Activated CD8-positive, alpha-beta memory T cell treated with anti-CD3 and anti-CD28 coated beads, Interleukin-2, amount 10 ng/mL, durations not matched to agents 7 days and 5 days (primary cell): ENCODE results near the gene PTPN20. TPM values are rescaled to one million over a fixed set of nuclear protein-coding genes. Genes with fewer than 3 reads are reported as not detected.

ENCODE experiments used
- ATAC-seq: fragments of 150-1000 bp; cut with Tn5 transposase; one replicate; pipeline ENCODE4 v1.10.0; 2021; ENCODE audit warnings: moderate library complexity
- CTCF ChIA-PET: fragments of 350-600 bp; sonication (Branson Sonifier 250); formaldehyde crosslinking; loops from one replicate; lab custom pipeline; 2021; ENCODE audit warnings: antibody characterized with exemption; lab: Charles Lee
- DNase-seq: peaks from one replicate; pipeline ENCODE4 v3.0.0-alpha.2; 2020
- H3K27ac Mint-ChIP-seq: one replicate; pipeline ENCODE4 v1.8.0; 2021; ENCODE audit warnings: mild to moderate bottlenecking, mixed read lengths
- H3K27me3 Mint-ChIP-seq: one replicate; pipeline ENCODE4 v1.8.0; 2021; ENCODE audit warnings: mixed read lengths
- H3K36me3 Mint-ChIP-seq: one replicate; pipeline ENCODE4 v1.8.0; 2021; ENCODE audit warnings: mild to moderate bottlenecking, mixed read lengths
- H3K4me1 Mint-ChIP-seq: one replicate; pipeline ENCODE4 v1.8.0; 2021; ENCODE audit warnings: mixed read lengths
- H3K4me3 Mint-ChIP-seq: one replicate; pipeline ENCODE4 v1.8.0; 2021; ENCODE audit warnings: mild to moderate bottlenecking, moderate library complexity, mixed read lengths
- H3K9me3 Mint-ChIP-seq: one replicate; pipeline ENCODE4 v1.8.0; 2022; ENCODE audit warnings: low read depth, mixed read lengths
- total RNA-seq, 2 experiments: library from RNA; stranded (reverse); gene quantifications; one replicate each; pipeline ENCODE4 v1.2.3, GENCODE V29; 2021

Gene PTPN20
- total RNA-seq, 2 experiments from 2014 or later: 0.07 to 1.1 TPM

- Mint-ChIP-seq H3K4me1 (no peaks in the 10 kb centered on the region), H3K27me3 (no peaks in the 10 kb centered on the region), H3K4me3 (no peak overlapping the region), H3K27ac (no peak overlapping the region), H3K36me3 (no peaks in the 10 kb centered on the region), H3K9me3 (no peaks in the 10 kb centered on the region)
- no peak for DNase-seq
- no peak for ATAC-seq
- CTCF ChIA-PET: interaction anchor here (1.9 to 3.4 kb wide), 2 partner anchors 12 kb away, joined by 9 to 15 read pairs; no protein-coding TSS in a partner anchor
These were observed 124.7 kb downstream of the PTPN20 start for GRCh38 chr10:47035819-47036337.

DNA sequence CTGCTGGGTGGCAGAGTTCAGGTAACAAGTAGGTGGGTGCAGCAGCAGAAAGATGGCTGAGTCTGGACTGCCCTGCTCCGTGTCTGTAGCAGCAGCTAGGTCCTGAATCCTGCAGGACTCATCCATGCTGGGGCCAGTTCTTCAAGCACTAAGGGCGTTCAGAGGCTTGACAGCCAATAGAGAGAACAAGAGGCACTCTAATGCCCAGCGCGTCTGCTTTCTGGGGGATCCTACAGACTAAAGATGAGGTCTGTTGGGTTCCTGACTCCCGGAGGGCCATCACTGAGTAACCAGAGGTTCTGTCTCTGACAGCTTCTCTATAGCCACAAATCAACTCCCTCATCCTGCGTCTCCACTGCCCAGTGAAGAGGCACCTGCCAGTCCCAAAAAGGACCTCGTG, 125.5 kb downstream of the PTPN20 start:
- CTCF ChIA-PET: interaction anchor here (1.9 kb wide), 1 partner anchor 11 kb away, joined by 9 read pairs; no protein-coding TSS in a partner anchor
- no peak overlapping the region for H3K27ac Mint-ChIP-seq
- H3K27me3 Mint-ChIP-seq: no peaks in the 10 kb centered on the region

GRCh38 chr10:47037654-47038425, 126.6 kb downstream of the PTPN20 start:
- no peaks in the 10 kb centered on the region for H3K4me1 Mint-ChIP-seq

More for the DNA sequence above, 125.5 kb downstream of the PTPN20 start:
- ATAC-seq (no peak), DNase-seq (no peak)
- Mint-ChIP-seq H3K36me3 (no peaks in the 10 kb centered on the region), H3K9me3 (no peaks in the 10 kb centered on the region), H3K4me1 (no peaks in the 10 kb centered on the region), H3K4me3 (no peak overlapping the region)

GRCh38 chr10:47038881-47039561, 127.8 kb downstream of the PTPN20 start:
- CTCF ChIA-PET: interaction anchor here (1.2 to 2.3 kb wide), 3 partner anchors 9 to 302 kb away, joined by 3 to 9 read pairs (median 4); no protein-coding TSS in a partner anchor
- Mint-ChIP-seq H3K4me3 (no peak overlapping the region), H3K36me3 (no peaks in the 10 kb centered on the region), H3K27me3 (no peaks in the 10 kb centered on the region), H3K27ac (no peak overlapping the region), H3K4me1 (no peaks in the 10 kb centered on the region), H3K9me3 (no peaks in the 10 kb centered on the region)
- ATAC-seq: no peak
- DNase-seq: no peak

More at GRCh38 chr10:47037654-47038425, 126.6 kb downstream of the PTPN20 start:
- Mint-ChIP-seq H3K27ac (no peak overlapping the region), H3K36me3 (no peaks in the 10 kb centered on the region), H3K27me3 (no peaks in the 10 kb centered on the region), H3K4me3 (no peak overlapping the region), H3K9me3 (no peaks in the 10 kb centered on the region)
- CTCF ChIA-PET: interaction anchor here (1.9 kb wide), 1 partner anchor 10 kb away, joined by 9 read pairs; no protein-coding TSS in a partner anchor
- ATAC-seq: no peak
- no peak for DNase-seq

- Mint-ChIP-seq H3K4me1 (no peaks in the 10 kb centered on the region), H3K9me3 (no peaks in the 10 kb centered on the region), H3K27ac (no peak overlapping the region), H3K4me3 (no peak overlapping the region), H3K27me3 (no peaks in the 10 kb centered on the region), H3K36me3 (no peaks in the 10 kb centered on the region)
- DNase-seq (no peak), ATAC-seq (no peak)
- CTCF ChIA-PET: interaction anchor here (1.2 to 2.3 kb wide), 3 partner anchors 9 to 301 kb away, joined by 3 to 9 read pairs (median 4); no protein-coding TSS in a partner anchor
These were observed 128.3 kb downstream of the PTPN20 start for GRCh38 chr10:47039562-47039913.

- no peak overlapping the region for H3K4me3 Mint-ChIP-seq
- no peaks in the 10 kb centered on the region for H3K36me3 Mint-ChIP-seq
- CTCF ChIA-PET: interaction anchor here (1.2 to 2.3 kb wide), 3 partner anchors 8 to 301 kb away, joined by 3 to 9 read pairs (median 4); no protein-coding TSS in a partner anchor
- no peak for ATAC-seq
- H3K9me3 Mint-ChIP-seq: no peaks in the 10 kb centered on the region
- no peaks in the 10 kb centered on the region for H3K27me3 Mint-ChIP-seq
- no peak overlapping the region for H3K27ac Mint-ChIP-seq
- DNase-seq: no peak
- no peaks in the 10 kb centered on the region for H3K4me1 Mint-ChIP-seq
These were observed 128.8 kb downstream of the PTPN20 start for GRCh38 chr10:47040041-47040491.

DNA sequence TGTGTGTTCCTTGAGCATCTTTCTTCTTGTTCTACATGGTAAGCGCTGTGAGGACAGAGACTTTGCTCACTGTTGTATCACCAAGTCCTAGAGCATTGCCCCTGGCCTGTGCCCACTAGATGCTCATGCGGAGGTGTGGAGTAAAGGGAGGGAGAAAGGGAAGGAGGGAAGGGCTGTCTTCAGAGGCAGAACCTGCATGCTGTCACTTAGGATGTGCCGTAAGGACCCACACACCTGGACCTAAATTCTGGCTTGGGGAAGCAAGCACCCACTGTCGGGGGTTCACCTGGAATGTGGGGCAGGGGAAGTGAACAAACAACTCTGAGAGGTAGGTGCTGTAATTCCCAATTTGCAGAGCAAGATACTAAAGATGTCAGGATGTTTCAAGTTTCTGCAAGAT, 129.5 kb downstream of the PTPN20 start:
- Mint-ChIP-seq H3K9me3 (no peaks in the 10 kb centered on the region), H3K27ac (no peak overlapping the region), H3K27me3 (no peaks in the 10 kb centered on the region), H3K4me3 (no peak overlapping the region), H3K36me3 (no peaks in the 10 kb centered on the region), H3K4me1 (no peaks in the 10 kb centered on the region)
- no peak for DNase-seq
- no peak for ATAC-seq
- CTCF ChIA-PET: interaction anchor here (2.3 kb wide), 1 partner anchor 7 kb away, joined by 9 read pairs; no protein-coding TSS in a partner anchor

DNA sequence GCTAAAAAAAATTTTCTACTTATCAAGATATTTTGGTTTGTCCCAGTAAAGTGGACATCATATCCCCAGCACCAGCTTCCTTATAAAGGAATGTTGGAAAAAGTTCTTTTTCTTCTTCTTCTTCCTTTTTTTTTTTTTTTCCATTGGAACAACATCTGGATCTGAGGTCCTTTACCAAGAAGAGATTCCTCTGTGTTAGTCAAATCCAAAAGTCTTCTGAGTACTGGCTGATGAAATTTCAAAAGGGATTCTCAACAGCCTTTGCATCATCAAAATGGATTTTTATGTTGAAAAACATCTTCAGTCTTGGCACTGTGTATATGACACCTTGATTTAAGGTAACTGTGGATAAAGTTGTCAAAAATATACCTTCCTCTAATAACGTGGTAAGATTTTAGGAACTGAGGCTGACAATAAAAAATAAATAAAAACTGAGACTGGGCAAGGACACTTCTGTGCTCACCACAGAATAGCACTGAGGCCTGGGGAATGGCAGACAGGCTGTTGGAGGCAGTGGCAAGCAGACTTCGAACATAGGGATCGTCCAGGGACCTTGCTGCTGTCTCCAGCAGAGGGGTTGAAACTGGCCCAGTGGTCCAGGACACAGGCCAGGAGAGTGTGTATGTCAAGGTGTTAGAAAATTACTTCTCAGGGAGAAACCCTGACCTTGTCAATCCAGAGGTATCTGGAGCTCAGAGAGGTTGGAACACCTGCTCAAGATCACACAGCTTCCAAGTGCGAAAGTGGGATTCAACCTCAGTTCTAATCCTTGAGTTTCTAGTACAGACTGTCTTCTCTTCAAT, 130.4 kb downstream of the PTPN20 start:
- H3K36me3 Mint-ChIP-seq: no peaks in the 10 kb centered on the region
- CTCF ChIA-PET: no interaction called here
- DNase-seq (no peak), ATAC-seq (no peak)
- H3K9me3 Mint-ChIP-seq: no peaks in the 10 kb centered on the region
- H3K4me1 Mint-ChIP-seq: no peaks in the 10 kb centered on the region
- H3K4me3 Mint-ChIP-seq: no peak overlapping the region
- no peaks in the 10 kb centered on the region for H3K27me3 Mint-ChIP-seq
- H3K27ac Mint-ChIP-seq: no peak overlapping the region

DNA sequence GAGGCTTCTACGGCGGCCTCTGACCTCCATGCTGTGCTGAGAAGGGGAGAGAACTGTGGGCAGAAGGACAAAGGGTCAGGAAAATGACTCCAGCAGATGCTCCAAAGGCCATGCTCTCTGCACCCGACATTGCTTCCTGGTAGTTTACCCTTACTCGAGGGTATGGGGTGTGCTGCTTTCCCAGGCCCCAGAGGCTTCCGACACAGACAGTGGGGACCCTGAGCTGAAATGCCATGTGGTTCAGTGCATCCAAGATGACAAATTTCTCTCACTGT, 130.9 kb downstream of the PTPN20 start:
- DNase-seq (no peak), ATAC-seq (no peak)
- Mint-ChIP-seq H3K36me3 (no peaks in the 10 kb centered on the region), H3K4me1 (no peaks in the 10 kb centered on the region), H3K9me3 (no peaks in the 10 kb centered on the region), H3K27me3 (no peaks in the 10 kb centered on the region), H3K4me3 (no peak overlapping the region), H3K27ac (no peak overlapping the region)
- CTCF ChIA-PET: interaction anchor here (1.0 kb wide), 1 partner anchor 8 kb away, joined by 3 read pairs; no protein-coding TSS in a partner anchor

GRCh38 chr10:47042780-47043750, 131.8 kb downstream of the PTPN20 start:
- no peaks in the 10 kb centered on the region for H3K36me3 Mint-ChIP-seq
- ATAC-seq (no peak), DNase-seq (no peak)
- H3K9me3 Mint-ChIP-seq: no peaks in the 10 kb centered on the region
- H3K4me1 Mint-ChIP-seq: peaks cover 4% of the 10 kb centered on the region
- no peaks in the 10 kb centered on the region for H3K27me3 Mint-ChIP-seq
- H3K4me3 Mint-ChIP-seq: no peak overlapping the region
- H3K27ac Mint-ChIP-seq: no peak overlapping the region
- CTCF ChIA-PET: interaction anchor here (1.0 kb wide), 1 partner anchor 9 kb away, joined by 3 read pairs; no protein-coding TSS in a partner anchor

GRCh38 chr10:47043928-47044538, 132.8 kb downstream of the PTPN20 start:
- Mint-ChIP-seq H3K4me3 (no peak overlapping the region), H3K27ac (no peak overlapping the region), H3K36me3 (no peaks in the 10 kb centered on the region), H3K27me3 (no peaks in the 10 kb centered on the region), H3K4me1 (peaks cover 9% of the 10 kb centered on the region), H3K9me3 (no peaks in the 10 kb centered on the region)
- ATAC-seq (no peak), DNase-seq (no peak)
- CTCF ChIA-PET: interaction anchor here (6.2 kb wide), 1 partner anchor 268 kb away, joined by 155 read pairs; no protein-coding TSS in a partner anchor
